WTC11 (cell line): ENCODE results near the gene HLCS. TPM values are rescaled to one million over a fixed set of nuclear protein-coding genes. Genes with fewer than 3 reads are reported as not detected.

Source experiments
- ATAC-seq: fragments of 200-7000 bp; cut with Tn5 transposase; 2 replicates; pipeline ENCODE4 v1.10.0; 2021; ENCODE audit warnings: mild to moderate bottlenecking, moderate library complexity
- CTCF ChIA-PET: fragments of 300-600 bp; sonication (Branson Sonifier 250); formaldehyde crosslinking; loops from one replicate; lab custom pipeline; 2021; ENCODE audit warnings: antibody characterized with exemption; lab: Charles Lee
- POLR2A ChIA-PET: fragments of 350-600 bp; sonication (Branson Sonifier 250); formaldehyde crosslinking; loops from one replicate; lab custom pipeline; 2021; ENCODE audit warnings: antibody characterized with exemption; lab: Charles Lee
- DNase-seq: peaks from one replicate; pipeline ENCODE4 v3.0.0; 2021; ENCODE audit warnings: low spot score
- H3K27ac Mint-ChIP-seq: 2 replicates; pipeline ENCODE4 v1.8.0; 2021; ENCODE audit warnings: mixed read lengths
- H3K27me3 Mint-ChIP-seq: 2 replicates; pipeline ENCODE4 v1.8.0; 2021; ENCODE audit warnings: low read depth, mild to moderate bottlenecking, moderate library complexity, mixed read lengths
- H3K36me3 Mint-ChIP-seq: 2 replicates; pipeline ENCODE4 v1.8.0; 2021; ENCODE audit warnings: mixed read lengths
- H3K4me1 Mint-ChIP-seq: 2 replicates; pipeline ENCODE4 v1.8.0; 2022; ENCODE audit warnings: mixed read lengths
- H3K4me3 Mint-ChIP-seq: 2 replicates; pipeline ENCODE4 v1.8.0; 2021; ENCODE audit warnings: mild to moderate bottlenecking, moderate library complexity, mixed read lengths
- H3K9me3 Mint-ChIP-seq: 2 replicates; pipeline ENCODE4 v1.8.0; 2021; ENCODE audit warnings: mixed read lengths
- ATF1 ChIP-seq: sonication (generic); formaldehyde crosslinking; IDR thresholded peaks from 2 replicates; pipeline ENCODE4 v1.8.1; 2023; ENCODE audit warnings: mild to moderate bottlenecking, moderate library complexity, missing genetic modification reagents
- ESRRA ChIP-seq: sonication (generic); formaldehyde crosslinking; IDR thresholded peaks from 2 replicates; pipeline ENCODE4 v1.8.1; 2022; ENCODE audit warnings: mild to moderate bottlenecking, missing genetic modification reagents, borderline replicate concordance
- GTF2I ChIP-seq: fragments of 250-450 bp; sonication (Bioruptor Pico); conservative IDR thresholded peaks from 2 replicates; pipeline ENCODE4 v1.4.0; 2021; ENCODE audit warnings: mild to moderate bottlenecking
- HMGXB4 ChIP-seq: sonication (generic); formaldehyde crosslinking; IDR thresholded peaks from 2 replicates; pipeline ENCODE4 v1.8.1; 2023; ENCODE audit warnings: mild to moderate bottlenecking, moderate library complexity, missing genetic modification reagents
- JAZF1 ChIP-seq: fragments of 250-450 bp; sonication (Bioruptor Pico); IDR thresholded peaks from 2 replicates; pipeline ENCODE4 v1.9.0; 2021; ENCODE audit warnings: moderate library complexity, mild to moderate bottlenecking, inconsistent platforms
- JUN ChIP-seq: sonication (generic); formaldehyde crosslinking; IDR thresholded peaks from 2 replicates; pipeline ENCODE4 v1.8.0; 2023; ENCODE audit warnings: mild to moderate bottlenecking, missing genetic modification reagents
- NR1H2 ChIP-seq: sonication (generic); formaldehyde crosslinking; IDR thresholded peaks from 2 replicates; pipeline ENCODE4 v1.9.0; 2021; ENCODE audit warnings: mild to moderate bottlenecking, moderate library complexity, missing genetic modification reagents
- NR3C1 ChIP-seq: sonication (generic); formaldehyde crosslinking; conservative IDR thresholded peaks from 2 replicates; pipeline ENCODE4 v1.8.1; 2023; ENCODE audit warnings: low read depth, mild to moderate bottlenecking, missing genetic modification reagents
- SMAD4 ChIP-seq: sonication (generic); formaldehyde crosslinking; IDR thresholded peaks from 2 replicates; pipeline ENCODE4 v1.8.0; 2022; ENCODE audit warnings: mild to moderate bottlenecking, missing genetic modification reagents
- TEAD1 ChIP-seq: sonication (generic); formaldehyde crosslinking; IDR thresholded peaks from 2 replicates; pipeline ENCODE4 v1.8.0; 2022; ENCODE audit warnings: mild to moderate bottlenecking, missing genetic modification reagents
- ZNF121 ChIP-seq: sonication (generic); formaldehyde crosslinking; IDR thresholded peaks from 2 replicates; pipeline ENCODE4 v1.8.0; 2023; ENCODE audit warnings: missing genetic modification reagents
- ZNF219 ChIP-seq: sonication (generic); formaldehyde crosslinking; IDR thresholded peaks from 2 replicates; pipeline ENCODE4 v1.8.0; 2023; ENCODE audit warnings: missing genetic modification reagents, mild to moderate bottlenecking, borderline replicate concordance
- ZNF232 ChIP-seq: sonication (generic); formaldehyde crosslinking; IDR thresholded peaks from 2 replicates; pipeline ENCODE4 v1.8.0; 2022; ENCODE audit warnings: mild to moderate bottlenecking, missing genetic modification reagents
- ZNF532 ChIP-seq: fragments of 250-450 bp; sonication (Bioruptor Pico); IDR thresholded peaks from 2 replicates; pipeline ENCODE4 v1.9.0; 2021; ENCODE audit warnings: mild to moderate bottlenecking, borderline replicate concordance
- ZNF671 ChIP-seq: fragments of 250-450 bp; sonication (Bioruptor Pico); IDR thresholded peaks from 2 replicates; pipeline ENCODE4 v1.8.0; 2021; ENCODE audit warnings: mild to moderate bottlenecking
- total RNA-seq: library from RNA; stranded (reverse); gene quantifications from 3 replicates; pipeline ENCODE4 v1.2.3, GENCODE V29; 2021
- TF ChIP-seq, protein P1 (sequence below): sonication (generic); formaldehyde crosslinking; IDR thresholded peaks from 2 replicates; pipeline ENCODE4 v1.8.1; 2022; ENCODE audit warnings: low read depth, mild to moderate bottlenecking, moderate library complexity, missing genetic modification reagents, borderline replicate concordance
- TF ChIP-seq, protein P2 (sequence below): sonication (generic); formaldehyde crosslinking; IDR thresholded peaks from 2 replicates; pipeline ENCODE4 v1.8.1; 2023; ENCODE audit warnings: mild to moderate bottlenecking, missing genetic modification reagents, borderline replicate concordance
- TF ChIP-seq, protein P3 (sequence below): sonication (generic); formaldehyde crosslinking; IDR thresholded peaks from 2 replicates; pipeline ENCODE4 v1.8.0; 2023; ENCODE audit warnings: mild to moderate bottlenecking, missing genetic modification reagents
- TF ChIP-seq, protein P4 (sequence below): fragments of 250-450 bp; sonication (Bioruptor Pico); IDR thresholded peaks from 2 replicates; pipeline ENCODE4 v1.9.0; 2021; ENCODE audit warnings: mild to moderate bottlenecking

Gene HLCS
- total RNA-seq, 1 experiment from 2014 or later = 9.3 TPM

DNA sequence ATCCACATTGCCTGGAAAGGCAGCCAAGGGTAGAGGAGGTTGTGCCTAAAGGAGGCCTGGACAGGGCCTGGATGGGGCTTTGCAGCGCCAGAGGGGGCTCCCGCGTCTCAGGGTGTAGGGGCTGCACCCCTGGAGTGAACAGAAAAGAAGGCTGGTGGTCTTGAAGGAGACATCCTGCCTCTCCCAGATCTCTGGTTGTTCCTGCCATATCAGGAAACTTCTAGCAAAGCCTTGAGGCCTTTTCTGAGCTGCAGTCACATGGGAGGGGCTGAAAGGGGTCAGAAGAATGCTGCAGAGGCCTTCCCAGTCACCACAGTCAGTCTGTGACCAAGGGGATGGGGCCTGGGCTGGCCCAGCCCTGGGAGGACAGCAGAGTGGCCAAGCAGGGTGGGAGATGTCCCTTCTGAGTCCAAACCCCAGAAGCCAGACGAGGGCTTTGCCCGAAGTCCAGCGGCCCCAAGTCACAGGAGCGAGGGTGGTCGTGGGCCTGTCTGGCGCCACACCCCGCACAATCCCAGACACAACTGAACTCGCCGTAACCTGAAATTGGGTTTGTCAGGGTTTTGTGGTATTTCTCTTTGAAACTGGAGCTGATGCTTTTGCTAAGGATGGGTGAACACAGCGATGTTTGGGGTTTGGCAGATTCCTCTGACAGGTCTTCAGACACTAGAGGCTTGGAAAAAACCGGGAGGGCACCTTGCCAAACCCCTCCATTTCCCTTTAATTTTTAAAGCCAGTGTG, 237.9 kb downstream of the HLCS start:
- H3K9me3 Mint-ChIP-seq = no peaks in the 10 kb centered on the region
- H3K4me3 Mint-ChIP-seq = no peak overlapping the region
- TF ChIP-seq HMGXB4 (CRISPR knock-in tag) (no peak), JAZF1 (CRISPR knock-in tag) (no peak), ZNF671 (CRISPR knock-in tag) (no peak), NR3C1 (no peak), NR1H2 (no peak), ZNF532 (CRISPR knock-in tag) (no peak), ZNF232 (CRISPR knock-in tag) (no peak), ESRRA (no peak), GTF2I (no peak), ZNF219 (CRISPR knock-in tag) (no peak), TEAD1 (CRISPR knock-in tag) (no peak), ZNF121 (CRISPR knock-in tag) (no peak), JUN (no peak), ATF1 (CRISPR knock-in tag) (no peak), SMAD4 (CRISPR knock-in tag) (no peak)
- TF ChIP-seq, protein P1, sequence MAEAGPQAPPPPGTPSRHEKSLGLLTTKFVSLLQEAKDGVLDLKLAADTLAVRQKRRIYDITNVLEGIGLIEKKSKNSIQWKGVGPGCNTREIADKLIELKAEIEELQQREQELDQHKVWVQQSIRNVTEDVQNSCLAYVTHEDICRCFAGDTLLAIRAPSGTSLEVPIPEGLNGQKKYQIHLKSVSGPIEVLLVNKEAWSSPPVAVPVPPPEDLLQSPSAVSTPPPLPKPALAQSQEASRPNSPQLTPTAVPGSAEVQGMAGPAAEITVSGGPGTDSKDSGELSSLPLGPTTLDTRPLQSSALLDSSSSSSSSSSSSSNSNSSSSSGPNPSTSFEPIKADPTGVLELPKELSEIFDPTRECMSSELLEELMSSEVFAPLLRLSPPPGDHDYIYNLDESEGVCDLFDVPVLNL (CRISPR knock-in tag) = no peak
- TF ChIP-seq, protein P2, sequence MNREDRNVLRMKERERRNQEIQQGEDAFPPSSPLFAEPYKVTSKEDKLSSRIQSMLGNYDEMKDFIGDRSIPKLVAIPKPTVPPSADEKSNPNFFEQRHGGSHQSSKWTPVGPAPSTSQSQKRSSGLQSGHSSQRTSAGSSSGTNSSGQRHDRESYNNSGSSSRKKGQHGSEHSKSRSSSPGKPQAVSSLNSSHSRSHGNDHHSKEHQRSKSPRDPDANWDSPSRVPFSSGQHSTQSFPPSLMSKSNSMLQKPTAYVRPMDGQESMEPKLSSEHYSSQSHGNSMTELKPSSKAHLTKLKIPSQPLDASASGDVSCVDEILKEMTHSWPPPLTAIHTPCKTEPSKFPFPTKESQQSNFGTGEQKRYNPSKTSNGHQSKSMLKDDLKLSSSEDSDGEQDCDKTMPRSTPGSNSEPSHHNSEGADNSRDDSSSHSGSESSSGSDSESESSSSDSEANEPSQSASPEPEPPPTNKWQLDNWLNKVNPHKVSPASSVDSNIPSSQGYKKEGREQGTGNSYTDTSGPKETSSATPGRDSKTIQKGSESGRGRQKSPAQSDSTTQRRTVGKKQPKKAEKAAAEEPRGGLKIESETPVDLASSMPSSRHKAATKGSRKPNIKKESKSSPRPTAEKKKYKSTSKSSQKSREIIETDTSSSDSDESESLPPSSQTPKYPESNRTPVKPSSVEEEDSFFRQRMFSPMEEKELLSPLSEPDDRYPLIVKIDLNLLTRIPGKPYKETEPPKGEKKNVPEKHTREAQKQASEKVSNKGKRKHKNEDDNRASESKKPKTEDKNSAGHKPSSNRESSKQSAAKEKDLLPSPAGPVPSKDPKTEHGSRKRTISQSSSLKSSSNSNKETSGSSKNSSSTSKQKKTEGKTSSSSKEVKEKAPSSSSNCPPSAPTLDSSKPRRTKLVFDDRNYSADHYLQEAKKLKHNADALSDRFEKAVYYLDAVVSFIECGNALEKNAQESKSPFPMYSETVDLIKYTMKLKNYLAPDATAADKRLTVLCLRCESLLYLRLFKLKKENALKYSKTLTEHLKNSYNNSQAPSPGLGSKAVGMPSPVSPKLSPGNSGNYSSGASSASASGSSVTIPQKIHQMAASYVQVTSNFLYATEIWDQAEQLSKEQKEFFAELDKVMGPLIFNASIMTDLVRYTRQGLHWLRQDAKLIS (CRISPR knock-in tag) = no peak
- TF ChIP-seq, protein P3, sequence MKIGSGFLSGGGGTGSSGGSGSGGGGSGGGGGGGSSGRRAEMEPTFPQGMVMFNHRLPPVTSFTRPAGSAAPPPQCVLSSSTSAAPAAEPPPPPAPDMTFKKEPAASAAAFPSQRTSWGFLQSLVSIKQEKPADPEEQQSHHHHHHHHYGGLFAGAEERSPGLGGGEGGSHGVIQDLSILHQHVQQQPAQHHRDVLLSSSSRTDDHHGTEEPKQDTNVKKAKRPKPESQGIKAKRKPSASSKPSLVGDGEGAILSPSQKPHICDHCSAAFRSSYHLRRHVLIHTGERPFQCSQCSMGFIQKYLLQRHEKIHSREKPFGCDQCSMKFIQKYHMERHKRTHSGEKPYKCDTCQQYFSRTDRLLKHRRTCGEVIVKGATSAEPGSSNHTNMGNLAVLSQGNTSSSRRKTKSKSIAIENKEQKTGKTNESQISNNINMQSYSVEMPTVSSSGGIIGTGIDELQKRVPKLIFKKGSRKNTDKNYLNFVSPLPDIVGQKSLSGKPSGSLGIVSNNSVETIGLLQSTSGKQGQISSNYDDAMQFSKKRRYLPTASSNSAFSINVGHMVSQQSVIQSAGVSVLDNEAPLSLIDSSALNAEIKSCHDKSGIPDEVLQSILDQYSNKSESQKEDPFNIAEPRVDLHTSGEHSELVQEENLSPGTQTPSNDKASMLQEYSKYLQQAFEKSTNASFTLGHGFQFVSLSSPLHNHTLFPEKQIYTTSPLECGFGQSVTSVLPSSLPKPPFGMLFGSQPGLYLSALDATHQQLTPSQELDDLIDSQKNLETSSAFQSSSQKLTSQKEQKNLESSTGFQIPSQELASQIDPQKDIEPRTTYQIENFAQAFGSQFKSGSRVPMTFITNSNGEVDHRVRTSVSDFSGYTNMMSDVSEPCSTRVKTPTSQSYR (CRISPR knock-in tag) = no peak
- TF ChIP-seq, protein P4, sequence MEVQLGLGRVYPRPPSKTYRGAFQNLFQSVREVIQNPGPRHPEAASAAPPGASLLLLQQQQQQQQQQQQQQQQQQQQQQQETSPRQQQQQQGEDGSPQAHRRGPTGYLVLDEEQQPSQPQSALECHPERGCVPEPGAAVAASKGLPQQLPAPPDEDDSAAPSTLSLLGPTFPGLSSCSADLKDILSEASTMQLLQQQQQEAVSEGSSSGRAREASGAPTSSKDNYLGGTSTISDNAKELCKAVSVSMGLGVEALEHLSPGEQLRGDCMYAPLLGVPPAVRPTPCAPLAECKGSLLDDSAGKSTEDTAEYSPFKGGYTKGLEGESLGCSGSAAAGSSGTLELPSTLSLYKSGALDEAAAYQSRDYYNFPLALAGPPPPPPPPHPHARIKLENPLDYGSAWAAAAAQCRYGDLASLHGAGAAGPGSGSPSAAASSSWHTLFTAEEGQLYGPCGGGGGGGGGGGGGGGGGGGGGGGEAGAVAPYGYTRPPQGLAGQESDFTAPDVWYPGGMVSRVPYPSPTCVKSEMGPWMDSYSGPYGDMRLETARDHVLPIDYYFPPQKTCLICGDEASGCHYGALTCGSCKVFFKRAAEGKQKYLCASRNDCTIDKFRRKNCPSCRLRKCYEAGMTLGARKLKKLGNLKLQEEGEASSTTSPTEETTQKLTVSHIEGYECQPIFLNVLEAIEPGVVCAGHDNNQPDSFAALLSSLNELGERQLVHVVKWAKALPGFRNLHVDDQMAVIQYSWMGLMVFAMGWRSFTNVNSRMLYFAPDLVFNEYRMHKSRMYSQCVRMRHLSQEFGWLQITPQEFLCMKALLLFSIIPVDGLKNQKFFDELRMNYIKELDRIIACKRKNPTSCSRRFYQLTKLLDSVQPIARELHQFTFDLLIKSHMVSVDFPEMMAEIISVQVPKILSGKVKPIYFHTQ (CRISPR knock-in tag) = no peak
- TF ChIP-seq, all 79 proteins: peak for 0
- CTCF ChIA-PET = interaction anchor here (0.7 to 1.6 kb wide), 13 partner anchors 8 to 189 kb away, joined by 3 to 9 read pairs (median 4); no protein-coding TSS in a partner anchor
- Mint-ChIP-seq H3K36me3 (no peaks in the 10 kb centered on the region), H3K4me1 (no peaks in the 10 kb centered on the region), H3K27ac (no peak overlapping the region), H3K27me3 (no peaks in the 10 kb centered on the region; the same call in none of the 2 replicates)
- DNase-seq (no peak), ATAC-seq (no peak)
- POLR2A ChIA-PET = interaction anchor here (1.2 kb wide), 1 partner anchor 125 kb away, joined by 3 read pairs; no protein-coding TSS in a partner anchor
